Measurements from ENCODE around the gene MYH7B. TPM values are rescaled to one million over a fixed set of nuclear protein-coding genes. Genes with fewer than 3 reads are reported as not detected.

The MYH7B gene
- total RNA-seq, 2 experiments from 2014 or later: 0.70 to 0.79 TPM

DNA sequence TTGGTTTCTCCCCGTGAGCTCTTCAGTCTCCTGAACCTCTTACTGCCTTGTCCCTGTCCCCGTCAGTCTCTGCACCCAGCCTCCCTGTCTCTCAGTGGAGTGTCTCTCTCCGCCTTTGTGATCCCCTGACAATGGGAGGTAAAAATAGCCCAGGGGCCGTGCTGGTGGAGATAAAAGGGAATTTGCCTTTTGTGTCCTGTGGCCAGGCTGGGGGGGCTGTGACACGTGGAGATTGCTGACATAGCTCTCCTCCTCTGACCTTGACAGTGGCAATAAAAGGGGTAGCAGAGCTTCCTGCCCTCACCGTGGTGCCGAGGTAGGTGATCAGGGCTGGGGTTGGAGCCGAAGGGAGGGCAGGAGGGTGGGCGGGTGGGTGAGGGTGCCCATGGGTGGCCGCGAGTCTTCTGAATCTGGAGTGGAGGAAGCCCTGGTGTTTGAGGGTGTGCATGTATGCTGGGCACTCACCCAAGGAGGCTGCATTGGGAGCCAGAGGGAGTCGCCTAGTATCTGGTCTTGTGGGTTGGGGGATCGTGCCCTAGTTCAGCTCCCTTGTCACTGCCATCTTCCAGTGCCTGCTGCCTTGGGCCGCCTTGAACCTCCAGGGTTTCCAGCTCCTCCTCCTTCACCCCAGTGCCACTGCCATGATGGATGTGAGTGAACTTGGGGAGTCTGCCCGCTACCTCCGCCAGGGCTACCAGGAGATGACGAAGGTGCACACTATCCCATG, 21.9 kb downstream of the MYH7B start:
- H4K20me1 ChIP-seq (ENCODE audit: insufficient read depth, low read length): no peaks in the 10 kb centered on the region
- H2AFZ ChIP-seq (ENCODE audit: low read length): no peak overlapping the region
- no peaks in the 10 kb centered on the region for H3K79me2 ChIP-seq (ENCODE audit: insufficient read depth, low read depth, low read length)
- no peak overlapping the region for H3K27ac ChIP-seq (ENCODE audit: low read depth, low read length, poor library complexity, severe bottlenecking)
- H3K9me2 ChIP-seq (ENCODE audit: insufficient read depth, low read length): no peaks in the 10 kb centered on the region
- TF ChIP-seq EZH2phosphoT487 (IDR thresholded peaks at IDR 0.05; ENCODE audit: borderline replicate concordance, low read depth, low read length): no peak
- no peak for DNase-seq (ENCODE audit: low spot score)
- no peak overlapping the region for H3K4me2 ChIP-seq (ENCODE audit: low read length)
- ChIA-PET CTCF (ENCODE audit: unreplicated experiment) (no interaction called here), POLR2A (no interaction called here)
- H3K4me3 ChIP-seq (ENCODE audit: low read depth, low read length, poor library complexity, severe bottlenecking): no peak overlapping the region
- intact Hi-C loops (cut with micrococcal nuclease; ENCODE audit: unreplicated experiment): no loop called here
- BruUV-seq (replicated peaks): no TSS peak
- no peaks in the 10 kb centered on the region for H3K36me3 ChIP-seq (ENCODE audit: insufficient read depth, low read length)
- peaks cover 18% of the 10 kb centered on the region for H3K4me1 ChIP-seq (ENCODE audit: insufficient read depth, low read length, poor library complexity, severe bottlenecking)
- H3K9me3 ChIP-seq (ENCODE audit: low read length): no peaks in the 10 kb centered on the region

- ChIA-PET CTCF (ENCODE audit: unreplicated experiment) (no interaction called here), POLR2A (no interaction called here)
- H3K9me2 ChIP-seq (ENCODE audit: insufficient read depth, low read length): no peaks in the 10 kb centered on the region
Observed at GRCh38 chr20:34978092-34978744, 22.6 kb downstream of the MYH7B start.

DNA sequence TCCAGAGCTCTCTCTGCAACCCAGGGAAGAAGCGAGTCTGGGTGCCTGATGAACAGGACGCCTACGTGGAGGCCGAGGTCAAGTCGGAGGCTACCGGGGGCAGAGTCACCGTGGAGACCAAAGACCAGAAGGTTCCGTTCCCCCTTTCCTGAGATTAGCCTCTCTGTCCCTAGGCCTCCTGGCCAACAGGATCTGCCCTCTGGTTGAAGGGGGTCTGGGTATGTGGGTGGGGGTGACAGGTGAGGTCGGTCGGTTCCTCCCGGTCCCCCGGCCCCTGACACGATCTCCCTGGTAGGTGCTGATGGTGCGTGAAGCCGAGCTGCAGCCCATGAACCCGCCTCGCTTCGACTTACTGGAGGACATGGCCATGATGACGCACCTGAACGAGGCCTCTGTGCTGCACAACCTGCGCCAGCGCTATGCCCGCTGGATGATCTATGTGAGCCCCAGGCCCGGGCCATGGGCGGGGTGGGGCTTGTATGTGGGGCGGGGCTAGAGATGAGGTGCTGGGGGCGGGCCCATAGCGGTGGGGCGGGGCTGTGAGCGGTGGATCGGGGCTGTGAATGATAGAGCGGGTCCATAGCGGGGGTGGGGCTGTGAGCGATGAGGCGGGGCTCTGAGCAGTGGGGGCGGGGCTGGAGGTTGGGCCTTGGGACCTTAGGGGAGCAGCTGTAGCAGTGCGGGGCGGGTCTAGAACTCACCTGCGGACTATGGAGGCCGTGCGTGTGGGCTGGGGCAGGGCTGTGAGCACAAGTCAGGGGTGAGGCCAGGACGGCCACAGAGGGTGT, 23.9 kb downstream of the MYH7B start:
- Histone ChIP-seq H3K79me2 (ENCODE audit: insufficient read depth, low read depth, low read length) (no peaks in the 10 kb centered on the region), H3K27ac (ENCODE audit: low read depth, low read length, poor library complexity, severe bottlenecking) (no peak overlapping the region), H2AFZ (ENCODE audit: low read length) (no peak overlapping the region), H4K20me1 (ENCODE audit: insufficient read depth, low read length) (no peaks in the 10 kb centered on the region), H3K36me3 (ENCODE audit: insufficient read depth, low read length) (no peaks in the 10 kb centered on the region), H3K4me3 (ENCODE audit: low read depth, low read length, poor library complexity, severe bottlenecking) (no peak overlapping the region), H3K4me2 (ENCODE audit: low read length) (no peak overlapping the region), H3K4me1 (ENCODE audit: insufficient read depth, low read length, poor library complexity, severe bottlenecking) (peaks cover 18% of the 10 kb centered on the region), H3K9me3 (ENCODE audit: low read length) (no peaks in the 10 kb centered on the region), H3K9me2 (ENCODE audit: insufficient read depth, low read length) (no peaks in the 10 kb centered on the region)
- BruUV-seq (replicated peaks): no TSS peak
- ChIA-PET POLR2A (no interaction called here), CTCF (ENCODE audit: unreplicated experiment) (no interaction called here)
- no peak for DNase-seq (ENCODE audit: low spot score)
- intact Hi-C loops (cut with micrococcal nuclease; ENCODE audit: unreplicated experiment): no loop called here
- TF ChIP-seq, protein P1, sequence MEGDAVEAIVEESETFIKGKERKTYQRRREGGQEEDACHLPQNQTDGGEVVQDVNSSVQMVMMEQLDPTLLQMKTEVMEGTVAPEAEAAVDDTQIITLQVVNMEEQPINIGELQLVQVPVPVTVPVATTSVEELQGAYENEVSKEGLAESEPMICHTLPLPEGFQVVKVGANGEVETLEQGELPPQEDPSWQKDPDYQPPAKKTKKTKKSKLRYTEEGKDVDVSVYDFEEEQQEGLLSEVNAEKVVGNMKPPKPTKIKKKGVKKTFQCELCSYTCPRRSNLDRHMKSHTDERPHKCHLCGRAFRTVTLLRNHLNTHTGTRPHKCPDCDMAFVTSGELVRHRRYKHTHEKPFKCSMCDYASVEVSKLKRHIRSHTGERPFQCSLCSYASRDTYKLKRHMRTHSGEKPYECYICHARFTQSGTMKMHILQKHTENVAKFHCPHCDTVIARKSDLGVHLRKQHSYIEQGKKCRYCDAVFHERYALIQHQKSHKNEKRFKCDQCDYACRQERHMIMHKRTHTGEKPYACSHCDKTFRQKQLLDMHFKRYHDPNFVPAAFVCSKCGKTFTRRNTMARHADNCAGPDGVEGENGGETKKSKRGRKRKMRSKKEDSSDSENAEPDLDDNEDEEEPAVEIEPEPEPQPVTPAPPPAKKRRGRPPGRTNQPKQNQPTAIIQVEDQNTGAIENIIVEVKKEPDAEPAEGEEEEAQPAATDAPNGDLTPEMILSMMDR (conservative IDR thresholded peaks at IDR 0.05; ENCODE audit: low read length): no peak
- TF ChIP-seq EZH2phosphoT487 (IDR thresholded peaks at IDR 0.05; ENCODE audit: borderline replicate concordance, low read depth, low read length): no peak

More at GRCh38 chr20:34978092-34978744, 22.6 kb downstream of the MYH7B start:
- H2AFZ ChIP-seq (ENCODE audit: low read length): no peak overlapping the region
- DNase-seq (ENCODE audit: low spot score): no peak
- intact Hi-C loops (cut with micrococcal nuclease; ENCODE audit: unreplicated experiment): no loop called here
- no peaks in the 10 kb centered on the region for H3K36me3 ChIP-seq (ENCODE audit: insufficient read depth, low read length)
- H3K79me2 ChIP-seq (ENCODE audit: insufficient read depth, low read depth, low read length): no peaks in the 10 kb centered on the region
- H3K9me3 ChIP-seq (ENCODE audit: low read length): no peaks in the 10 kb centered on the region
- no peak overlapping the region for H3K27ac ChIP-seq (ENCODE audit: low read depth, low read length, poor library complexity, severe bottlenecking)
- no peak overlapping the region for H3K4me2 ChIP-seq (ENCODE audit: low read length)
- no TSS peak for BruUV-seq (replicated peaks)
- H4K20me1 ChIP-seq (ENCODE audit: insufficient read depth, low read length): no peaks in the 10 kb centered on the region
- H3K4me1 ChIP-seq (ENCODE audit: insufficient read depth, low read length, poor library complexity, severe bottlenecking): peaks cover 18% of the 10 kb centered on the region
- no peak for TF ChIP-seq EZH2phosphoT487 (IDR thresholded peaks at IDR 0.05; ENCODE audit: borderline replicate concordance, low read depth, low read length)
- TF ChIP-seq, protein P1 (conservative IDR thresholded peaks at IDR 0.05; ENCODE audit: low read length): no peak
- H3K4me3 ChIP-seq (ENCODE audit: low read depth, low read length, poor library complexity, severe bottlenecking): no peak overlapping the region
